GM18951 (cell line): ENCODE data around the gene OBSCN.
"Not testable (repeated sequence)": the region's sequence is repeated elsewhere in the genome, so short reads cannot be mapped to it uniquely, and the experiment has no call there.

Experiments
- POLR2A ChIP-seq: IDR thresholded peaks from 4 replicates; pipeline ENCODE4 v1.6.1; 2011; ENCODE audit warnings: mild to moderate bottlenecking; ENCODE audit not compliant: insufficient read length, insufficient read depth; ENCODE audit errors: extremely low read depth
- in situ Hi-C: fragments of 300-500 bp; cut with MboI; formaldehyde crosslinking; loops from one replicate; pipeline ENCODE4 v1.12.0; 2022; ENCODE audit warnings: low sequenced_read_pairs, mixed read lengths, inconsistent platforms; ENCODE audit not compliant: unreplicated experiment

The OBSCN gene

DNA sequence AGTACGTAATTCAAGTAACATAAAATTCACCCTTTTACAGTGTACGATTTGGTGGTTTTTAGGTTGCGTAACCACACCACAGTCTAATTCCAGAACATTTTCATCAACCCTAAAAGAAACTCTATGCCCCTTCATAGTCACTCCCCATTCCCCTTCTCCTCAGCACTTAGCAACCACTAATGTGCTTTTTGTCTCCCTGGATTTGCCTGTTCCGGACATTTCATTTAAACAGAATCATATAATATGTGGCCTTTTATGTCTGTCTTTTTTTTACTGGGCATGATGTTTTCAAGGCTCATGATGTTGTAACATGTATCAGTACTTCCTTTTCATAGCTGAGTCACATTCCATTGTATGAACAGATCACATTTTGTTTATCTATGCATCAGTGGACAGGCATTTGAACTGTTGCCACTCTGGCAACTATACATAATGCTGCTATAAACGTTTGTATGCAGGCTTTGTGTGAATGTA is 20.8 kb downstream of the OBSCN start:
- TF ChIP-seq POLR2A = no peak
- in situ Hi-C loops = no loop called here

- in situ Hi-C loops = no loop called here
These were observed 23.3 kb downstream of the OBSCN start for GRCh38 chr1:228231189-228231588.

GRCh38 chr1:228233136-228233535 is 25.3 kb downstream of the OBSCN start:
- no peak for TF ChIP-seq POLR2A
- in situ Hi-C loops = no loop called here

More at GRCh38 chr1:228231189-228231588, 23.3 kb downstream of the OBSCN start:
- no peak for TF ChIP-seq POLR2A

DNA sequence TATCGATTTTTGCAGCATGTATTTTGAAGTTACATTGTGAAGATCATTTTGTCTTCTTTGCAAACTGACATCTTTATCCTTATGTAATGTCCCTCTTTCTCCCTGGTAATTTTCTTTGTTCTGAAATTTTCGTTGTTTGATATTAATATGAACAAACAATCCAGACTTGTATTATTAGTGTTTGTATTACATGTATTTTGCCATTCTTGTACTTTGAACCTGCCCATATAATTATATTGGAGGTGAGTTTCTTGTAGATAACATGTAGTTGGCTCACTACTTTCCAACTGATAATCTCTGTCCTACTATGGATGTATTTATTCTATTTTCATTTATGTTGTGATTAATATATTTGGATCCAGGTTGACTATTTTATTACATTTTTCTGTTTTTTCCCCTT is 27.1 kb downstream of the OBSCN start:
- TF ChIP-seq POLR2A = no peak
- in situ Hi-C loops = no loop called here

DNA sequence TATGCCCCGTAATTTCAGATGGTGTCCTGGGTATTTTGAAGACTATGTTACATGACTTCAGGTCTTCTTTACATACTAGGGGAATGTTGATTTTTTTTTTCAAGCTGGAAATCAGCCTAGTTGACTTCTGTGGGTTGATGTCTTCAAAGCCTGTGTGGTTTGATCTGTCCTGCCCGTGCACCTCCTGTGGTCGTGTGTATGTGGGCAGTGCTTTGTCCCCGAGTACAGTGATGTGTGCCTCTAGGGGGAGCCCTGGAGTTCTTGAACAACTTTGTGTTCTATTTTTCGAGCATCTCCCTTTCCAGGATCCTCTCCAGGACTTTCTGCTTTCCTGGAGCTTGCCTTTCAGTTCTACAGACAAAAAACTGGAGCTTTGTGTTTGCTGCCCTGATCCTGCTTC is 28.9 kb downstream of the OBSCN start:
- no peak for TF ChIP-seq POLR2A
- in situ Hi-C loops = no loop called here

DNA sequence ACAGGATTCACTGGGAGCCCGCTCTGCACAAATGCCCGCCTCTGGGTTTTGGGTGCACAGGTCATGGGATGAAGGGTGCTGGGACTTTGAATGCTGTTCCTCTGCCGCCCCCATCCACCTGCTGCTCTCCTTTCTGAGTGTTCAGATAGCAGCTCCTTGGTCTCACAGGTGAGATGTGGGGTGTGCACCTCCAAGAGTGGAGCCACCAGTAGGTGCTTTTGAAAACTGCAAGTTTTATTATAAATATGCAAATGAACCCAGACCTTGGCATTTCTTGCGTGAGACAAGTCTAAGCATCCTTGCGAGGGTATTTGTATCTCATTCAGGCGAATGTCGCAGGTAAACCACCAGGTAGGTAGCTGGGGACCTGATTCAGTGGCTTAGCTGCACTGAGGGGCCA is 30.2 kb downstream of the OBSCN start:
- in situ Hi-C loops = no loop called here
- TF ChIP-seq POLR2A = no peak

- no peak for TF ChIP-seq POLR2A
- in situ Hi-C loops = no loop called here
These were observed 30.6 kb downstream of the OBSCN start for GRCh38 chr1:228238461-228238860.

GRCh38 chr1:228240411-228241240 is 32.8 kb downstream of the OBSCN start:
- in situ Hi-C loops = no loop called here
- TF ChIP-seq POLR2A = no peak

- no peak for TF ChIP-seq POLR2A
- in situ Hi-C loops = no loop called here
These were observed 33.4 kb downstream of the OBSCN start for GRCh38 chr1:228241259-228241658.

- in situ Hi-C loops = no loop called here
- TF ChIP-seq POLR2A = no peak
These were observed 34.6 kb downstream of the OBSCN start for GRCh38 chr1:228242409-228242808.

GRCh38 chr1:228243093-228243492 is 35.2 kb downstream of the OBSCN start:
- in situ Hi-C loops = no loop called here
- TF ChIP-seq POLR2A = no peak

- in situ Hi-C loops = not testable (repeated sequence)
These were observed 36.1 kb downstream of the OBSCN start for GRCh38 chr1:228243989-228244388.

GRCh38 chr1:228245111-228245510 is 37.3 kb downstream of the OBSCN start:
- no peak for TF ChIP-seq POLR2A
- in situ Hi-C loops = no loop called here

DNA sequence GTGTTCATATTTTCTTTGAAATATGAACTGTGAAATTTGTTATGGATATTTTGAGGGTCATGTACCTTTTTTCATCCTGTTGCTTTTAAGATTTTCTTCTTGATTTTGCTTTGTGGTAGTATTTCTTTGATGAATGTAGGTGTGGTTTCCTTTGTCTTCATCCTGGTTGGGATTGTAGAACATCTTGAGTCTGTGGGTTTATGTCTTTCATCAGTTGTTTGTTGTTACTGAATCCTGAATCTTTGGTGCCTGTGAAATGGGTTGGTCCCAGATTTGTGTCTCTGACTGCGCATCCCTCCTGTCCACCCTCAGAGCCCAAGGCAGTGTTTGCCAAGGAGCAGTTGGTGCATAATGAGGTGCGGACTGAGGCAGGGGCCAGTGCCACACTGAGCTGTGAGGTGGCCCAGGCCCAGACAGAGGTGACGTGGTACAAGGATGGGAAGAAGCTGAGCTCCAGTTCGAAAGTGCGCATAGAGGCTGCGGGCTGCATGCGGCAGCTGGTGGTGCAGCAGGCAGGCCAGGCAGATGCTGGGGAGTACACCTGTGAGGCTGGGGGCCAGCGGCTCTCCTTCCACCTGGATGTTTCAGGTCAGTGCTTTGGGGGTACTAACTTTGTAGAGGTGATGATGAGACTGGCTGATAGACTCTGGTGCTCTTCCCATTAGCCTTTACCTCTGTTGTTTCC is 38.5 kb downstream of the OBSCN start:
- no peak for TF ChIP-seq POLR2A
- in situ Hi-C loops = no loop called here

- in situ Hi-C loops = no loop called here
- TF ChIP-seq POLR2A = no peak
These were observed 41.9 kb downstream of the OBSCN start for GRCh38 chr1:228249513-228250305.

DNA sequence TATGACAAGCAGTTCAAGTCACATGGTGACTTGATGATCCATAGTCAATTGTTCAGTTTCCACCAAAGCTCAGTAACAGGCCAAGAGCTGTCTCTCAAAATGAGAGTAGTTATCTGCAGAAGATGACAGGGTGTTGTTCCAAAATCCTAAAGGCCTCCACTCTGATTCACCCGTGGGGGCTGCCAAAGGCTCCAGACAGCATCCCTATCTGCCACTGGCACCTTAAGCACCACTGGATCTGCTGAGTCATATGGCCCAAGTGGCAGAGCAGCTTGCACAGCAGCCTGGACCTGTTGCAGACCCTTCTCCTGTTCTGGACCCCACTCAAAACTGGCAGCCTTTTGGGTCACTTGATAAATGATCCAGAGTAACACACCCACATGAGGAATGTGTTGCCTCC is 44.6 kb downstream of the OBSCN start:
- in situ Hi-C loops = not testable (repeated sequence)
